Brain pericyte (primary cell): ENCODE results near the gene FAM234B.

Source experiments
- DNase-seq: peaks from one replicate; pipeline ENCODE4 v3.0.0-alpha.2; 2012; ENCODE audit warnings: low read depth, low spot score

The FAM234B gene

GRCh38 chr12:13116259-13116658 is 72.1 kb downstream of the FAM234B start:
- no peak for DNase-seq

- no peak for DNase-seq
Measured at GRCh38 chr12:13117029-13117428, 72.8 kb downstream of the FAM234B start.

GRCh38 chr12:13119826-13120225 is 75.6 kb downstream of the FAM234B start:
- DNase-seq = no peak

- no peak for DNase-seq
Measured at GRCh38 chr12:13120413-13120812, 76.2 kb downstream of the FAM234B start.

- DNase-seq = no peak
Measured at GRCh38 chr12:13121568-13121967, 77.4 kb downstream of the FAM234B start.

- DNase-seq = no peak
Measured at GRCh38 chr12:13124656-13125505, 80.7 kb downstream of the FAM234B start.

- no peak for DNase-seq
Measured at GRCh38 chr12:13125996-13126395, 81.8 kb downstream of the FAM234B start.

GRCh38 chr12:13126494-13126893 is 82.3 kb downstream of the FAM234B start:
- DNase-seq = no peak

- no peak for DNase-seq
Measured at GRCh38 chr12:13127444-13127843, 83.3 kb downstream of the FAM234B start.

GRCh38 chr12:13128291-13128965 is 84.2 kb downstream of the FAM234B start:
- DNase-seq = no peak

- DNase-seq = no peak
Measured at GRCh38 chr12:13130981-13131380, 86.8 kb downstream of the FAM234B start.
